Naive thymus-derived CD4-positive, alpha-beta T cell (primary cell): ENCODE results near the gene GRIA4. TPM values are rescaled to one million over a fixed set of nuclear protein-coding genes. Genes with fewer than 3 reads are reported as not detected.

ENCODE experiments used
- ATAC-seq: fragments of 150-1000 bp; cut with Tn5 transposase; 2 replicates; pipeline ENCODE4 v1.10.0; 2021; ENCODE audit warnings: mild to moderate bottlenecking, moderate library complexity
- CTCF ChIA-PET: fragments of 350-600 bp; sonication (Branson Sonifier 250); formaldehyde crosslinking; loops from one replicate; lab custom pipeline; 2021; ENCODE audit warnings: antibody characterized with exemption; lab: Charles Lee
- POLR2A ChIA-PET: fragments of 350-600 bp; sonication (Branson Sonifier 250); formaldehyde crosslinking; loops from one replicate; lab custom pipeline; 2021; ENCODE audit warnings: antibody characterized with exemption, inconsistent platforms; lab: Charles Lee
- DNase-seq, 9 donors: peaks; one replicate each; pipeline versions ENCODE4 v3.0.0 to v3.0.0-alpha.2; 2020 to 2022; ENCODE audit warnings: mixed read lengths in 1 of 9
- H3K27ac ChIP-seq: one replicate; pipeline ENCODE4 v1.7.0; 2013; ENCODE audit warnings: mild to moderate bottlenecking, low read depth, low read length, moderate library complexity
- H3K27me3 ChIP-seq, 2 donors: one replicate each; pipeline ENCODE4 v1.7.0; 2013; ENCODE audit warnings: low read length in 2 of 2, mild to moderate bottlenecking in 2 of 2, moderate library complexity in 2 of 2; ENCODE audit not compliant: control insufficient read depth in 2 of 2, insufficient read depth in 2 of 2
- H3K36me3 ChIP-seq, 3 experiments: 1 replicate in 2 of 3; 2 replicates in 1 of 3; pipeline ENCODE4 v1.7.0; 2013; ENCODE audit warnings: low read length in 3 of 3, mild to moderate bottlenecking in 3 of 3, moderate library complexity in 1 of 3; ENCODE audit not compliant: insufficient read depth in 3 of 3, control insufficient read depth in 2 of 3
- H3K4me1 ChIP-seq, 2 donors: one replicate each; pipeline ENCODE4 v1.7.0; 2013; ENCODE audit warnings: low read length in 2 of 2, mild to moderate bottlenecking in 2 of 2, moderate library complexity in 1 of 2; ENCODE audit not compliant: control insufficient read depth in 2 of 2, insufficient read depth in 2 of 2
- H3K4me3 ChIP-seq: 2 replicates; pipeline ENCODE4 v1.7.0; 2013; ENCODE audit warnings: mild to moderate bottlenecking, low read length
- H3K9me3 ChIP-seq, 3 experiments: 1 replicate in 2 of 3; 2 replicates in 1 of 3; pipeline ENCODE4 v1.7.0; 2013; ENCODE audit warnings: low read length in 3 of 3; ENCODE audit not compliant: control insufficient read depth in 2 of 3
- H3K27ac Mint-ChIP-seq, 9 donors: one replicate each; pipeline ENCODE4 v1.8.0; 2020 to 2022; ENCODE audit warnings: mixed read lengths in 9 of 9, mild to moderate bottlenecking in 8 of 9, moderate library complexity in 5 of 9, inconsistent platforms in 2 of 9
- H3K27me3 Mint-ChIP-seq, 5 donors: one replicate each; pipeline ENCODE4 v1.8.0; 2021 to 2022; ENCODE audit warnings: mixed read lengths in 5 of 5, mild to moderate bottlenecking in 1 of 5
- H3K36me3 Mint-ChIP-seq, 5 donors: one replicate each; pipeline ENCODE4 v1.8.0; 2020 to 2022; ENCODE audit warnings: mixed read lengths in 5 of 5, mild to moderate bottlenecking in 3 of 5, inconsistent platforms in 1 of 5
- H3K4me1 Mint-ChIP-seq, 7 donors: one replicate each; pipeline ENCODE4 v1.8.0; 2020 to 2022; ENCODE audit warnings: mixed read lengths in 7 of 7, mild to moderate bottlenecking in 3 of 7, inconsistent platforms in 1 of 7
- H3K4me3 Mint-ChIP-seq, 10 donors: one replicate each; pipeline ENCODE4 v1.8.0; 2020 to 2022; ENCODE audit warnings: mild to moderate bottlenecking in 10 of 10, mixed read lengths in 10 of 10, moderate library complexity in 6 of 10, inconsistent platforms in 2 of 10
- H3K9me3 Mint-ChIP-seq, 11 donors: one replicate each; pipeline ENCODE4 v1.8.0; 2020 to 2022; ENCODE audit warnings: mixed read lengths in 11 of 11, mild to moderate bottlenecking in 4 of 11, inconsistent platforms in 1 of 11, moderate library complexity in 1 of 11
- intact Hi-C, 2 donors: fragments of 100-400 bp; cut with micrococcal nuclease; formaldehyde crosslinking; loops; one replicate each; pipeline ENCODE4 v1.15.1; 2023
- polyA plus RNA-seq, 2 donors: library from polyadenylated mRNA; unstranded; fragments of 300-500 nt; fragmentation: Illumina TruSeq; gene quantifications; one replicate each; pipeline ENCODE4 v1.2.3, GENCODE V29; 2021
- total RNA-seq, 6 experiments: library from RNA in 5 of 6; stranded (reverse) in 5 of 6; gene quantifications; 1 replicate in 5 of 6; 2 replicates in 1 of 6; pipeline ENCODE4 v1.2.3 and lab custom pipeline; 2021 to 2026

Gene GRIA4
- total RNA-seq (not detected), polyA plus RNA-seq (not detected), total RNA-seq (lab: John Stamatoyannopoulos, UW) (not detected)

DNA sequence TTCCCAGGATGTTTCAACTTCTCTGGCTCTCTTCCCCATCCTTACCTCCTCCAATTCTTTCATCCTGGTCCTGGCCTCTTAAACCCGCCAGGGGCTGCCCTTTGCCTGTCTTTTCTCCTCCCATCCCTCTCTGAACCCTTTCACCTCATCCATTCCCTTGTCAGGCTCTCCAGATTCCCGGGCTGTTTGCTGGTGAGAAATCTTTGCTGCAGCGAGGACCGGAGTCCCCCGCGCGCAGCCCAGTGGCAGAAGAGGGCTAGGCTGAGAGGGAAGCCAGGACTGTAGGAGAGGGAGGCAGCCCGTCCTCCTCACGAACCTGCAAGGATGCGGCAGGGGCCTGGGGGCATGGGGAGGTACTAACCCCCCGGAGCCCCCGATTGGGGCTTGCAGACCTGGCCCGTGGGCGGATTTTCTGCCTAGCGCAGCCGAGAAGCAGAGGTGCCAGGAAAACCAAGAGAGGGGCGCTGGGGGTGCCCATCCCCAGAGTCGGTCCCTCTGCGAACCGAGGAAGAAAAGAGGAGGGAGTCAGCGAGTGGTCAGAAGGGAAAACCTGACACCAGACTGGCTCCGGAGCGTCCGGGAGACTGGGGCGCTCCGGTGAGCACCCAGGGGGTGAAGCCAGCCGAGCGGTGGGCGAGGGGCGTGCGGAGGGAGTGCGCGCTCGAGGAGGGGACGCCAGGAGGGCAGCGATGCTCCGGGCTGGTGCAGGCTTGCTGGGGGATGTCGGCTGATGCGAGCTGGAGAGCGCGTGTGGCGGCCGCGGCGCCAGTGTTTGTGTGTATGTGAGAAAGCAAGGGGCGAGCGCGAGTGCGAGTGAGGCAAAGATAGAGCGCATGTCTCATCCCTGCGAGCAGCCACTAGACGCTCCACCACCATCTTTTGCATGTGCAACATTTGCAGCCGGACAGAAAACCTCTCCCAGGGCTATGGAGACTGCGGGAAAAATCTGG is at the start of gene GRIA4:
Gene GRIA4 (plus strand): TSS at position 242 of the 950 bp plus-strand sequence. CDS start 925 bp downstream, outside the sequence.
- no peak within 1 kb of the TSS for H3K27ac Mint-ChIP-seq
- H3K4me1 ChIP-seq = no peaks in the 10 kb centered on the region
- ChIA-PET POLR2A (no interaction called here), CTCF (no interaction called here)
- H3K27me3 ChIP-seq = peaks cover 0 to 4% of the 10 kb centered on the region in 2 donors
- H3K27me3 Mint-ChIP-seq = peaks cover 46 to 60% (median 55%) of the 10 kb centered on the region in 5 donors
- ATAC-seq (peak; percentile 27), DNase-seq (no peak)
- peak within 1 kb of the TSS in 7 of 10 donors; percentile 9 to 77 (median 56) for H3K4me3 Mint-ChIP-seq
- no peak within 1 kb of the TSS for H3K27ac ChIP-seq
- H3K9me3 ChIP-seq = peaks cover 0 to 4% (median 0%) of the 10 kb centered on the region in 3 experiments
- intact Hi-C loops = no loop called here
- H3K36me3 Mint-ChIP-seq = no peaks in the 10 kb centered on the region
- H3K4me1 Mint-ChIP-seq = peaks cover 7 to 32% (median 18%) of the 10 kb centered on the region in 7 donors
- H3K36me3 ChIP-seq = no peaks in the 10 kb centered on the region
- peaks cover 0 to 5% (median 2%) of the 10 kb centered on the region in 11 donors for H3K9me3 Mint-ChIP-seq
- H3K4me3 ChIP-seq = no peak within 1 kb of the TSS

DNA sequence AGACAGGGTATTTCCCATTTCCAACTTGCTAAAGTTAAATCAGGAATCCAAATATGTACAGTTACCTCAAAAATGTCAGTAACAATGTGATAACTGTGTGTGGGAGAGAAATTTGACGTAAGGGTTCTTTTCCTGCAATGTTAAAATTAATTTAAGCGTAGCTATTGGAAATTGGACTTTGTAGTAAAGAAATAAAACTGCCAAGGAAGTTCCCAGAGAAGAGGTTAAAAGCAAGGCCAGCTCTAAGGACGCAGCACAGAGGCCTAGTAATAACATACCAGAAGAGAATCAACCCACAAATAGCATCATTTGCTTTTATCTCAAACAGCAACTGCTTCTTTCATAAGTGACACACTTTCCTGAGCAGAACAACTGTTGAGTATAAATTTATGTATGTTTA is 36.8 kb upstream of the GRIA4 start:
- Mint-ChIP-seq H3K27me3 (no peaks in the 10 kb centered on the region), H3K4me3 (no peak overlapping the region), H3K4me1 (no peaks in the 10 kb centered on the region), H3K36me3 (no peaks in the 10 kb centered on the region), H3K27ac (no peak overlapping the region), H3K9me3 (no peaks in the 10 kb centered on the region)
- DNase-seq (no peak), ATAC-seq (no peak)
- CTCF ChIA-PET = no interaction called here
- Histone ChIP-seq H3K27ac (no peak overlapping the region), H3K36me3 (no peaks in the 10 kb centered on the region), H3K4me1 (no peaks in the 10 kb centered on the region), H3K4me3 (no peak overlapping the region), H3K27me3 (no peaks in the 10 kb centered on the region), H3K9me3 (no peaks in the 10 kb centered on the region)
- POLR2A ChIA-PET = no interaction called here
- intact Hi-C loops = no loop called here

DNA sequence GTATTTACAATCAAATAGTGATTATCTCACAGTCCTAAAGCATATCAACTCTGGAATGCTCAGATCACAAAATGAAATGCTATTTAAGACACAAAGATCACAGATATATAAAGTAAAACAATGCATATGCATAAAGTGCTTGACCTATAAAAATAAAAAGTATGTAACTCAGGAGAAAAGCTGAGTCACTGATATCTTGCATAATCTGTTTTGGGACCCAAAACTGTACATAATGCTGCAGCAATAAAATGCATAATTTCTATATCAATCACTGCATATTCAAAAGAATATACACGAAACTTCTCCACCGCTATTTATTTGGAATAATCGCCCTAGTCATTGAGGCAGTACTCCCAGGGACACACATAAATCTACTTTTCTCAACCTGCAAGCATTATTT is 34.9 kb upstream of the GRIA4 start:
- Mint-ChIP-seq H3K4me3 (no peak overlapping the region), H3K36me3 (no peaks in the 10 kb centered on the region), H3K27me3 (peaks cover 0 to under 1% (median 0%) of the 10 kb centered on the region in 5 donors), H3K27ac (no peak overlapping the region), H3K9me3 (no peaks in the 10 kb centered on the region), H3K4me1 (no peaks in the 10 kb centered on the region)
- intact Hi-C loops = no loop called here
- Histone ChIP-seq H3K4me3 (no peak overlapping the region), H3K27ac (no peak overlapping the region), H3K36me3 (no peaks in the 10 kb centered on the region), H3K27me3 (no peaks in the 10 kb centered on the region), H3K9me3 (no peaks in the 10 kb centered on the region), H3K4me1 (no peaks in the 10 kb centered on the region)
- ChIA-PET CTCF (no interaction called here), POLR2A (no interaction called here)
- ATAC-seq (no peak), DNase-seq (no peak)

DNA sequence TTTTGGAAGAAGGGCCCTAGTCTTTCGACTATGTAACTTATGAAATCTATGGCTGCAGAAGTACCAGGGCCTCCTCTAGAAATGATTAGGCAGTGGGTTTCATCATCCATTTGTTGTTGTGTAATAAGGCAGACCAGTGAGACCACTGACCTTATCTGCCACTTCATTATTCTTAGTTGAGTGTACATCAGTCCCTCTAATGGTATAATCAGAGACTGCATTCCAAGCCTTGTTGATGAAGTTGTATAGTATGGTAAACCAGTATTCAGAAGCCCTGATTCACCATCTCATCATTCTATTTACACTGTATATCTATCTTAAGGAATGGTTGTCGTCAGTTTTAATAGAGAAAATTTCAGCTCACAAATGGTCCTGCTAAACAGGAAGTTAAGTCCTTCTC is 32.2 kb upstream of the GRIA4 start:
- Mint-ChIP-seq H3K4me1 (no peaks in the 10 kb centered on the region), H3K9me3 (no peaks in the 10 kb centered on the region), H3K4me3 (no peak overlapping the region), H3K36me3 (no peaks in the 10 kb centered on the region), H3K27ac (no peak overlapping the region), H3K27me3 (peaks cover 0 to 3% (median 0%) of the 10 kb centered on the region in 5 donors)
- no peaks in the 10 kb centered on the region for H3K27me3 ChIP-seq
- no peaks in the 10 kb centered on the region for H3K4me1 ChIP-seq
- no peak overlapping the region for H3K27ac ChIP-seq
- H3K4me3 ChIP-seq = no peak overlapping the region
- POLR2A ChIA-PET = no interaction called here
- DNase-seq (no peak), ATAC-seq (peak; percentile 48)
- CTCF ChIA-PET = no interaction called here
- intact Hi-C loops = no loop called here
- H3K36me3 ChIP-seq = no peaks in the 10 kb centered on the region
- H3K9me3 ChIP-seq = no peaks in the 10 kb centered on the region

DNA sequence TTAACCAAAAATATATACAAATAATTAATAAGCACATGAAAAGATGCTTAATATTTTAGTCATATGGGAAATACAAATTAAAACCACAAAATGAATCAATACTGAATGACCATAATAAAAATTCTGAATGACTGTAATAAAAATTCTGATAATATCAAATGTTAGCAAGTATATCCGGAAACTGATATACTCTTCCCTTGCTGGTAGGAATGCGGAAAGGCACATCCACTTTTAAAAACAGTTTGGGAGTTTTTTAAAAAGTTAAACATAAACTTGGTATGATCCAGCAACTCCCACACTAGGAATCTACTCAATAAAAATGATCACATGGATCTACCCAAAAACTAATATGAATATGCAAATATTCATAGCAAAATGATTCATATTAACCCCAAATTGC is 30.8 kb upstream of the GRIA4 start:
- no peak for DNase-seq
- intact Hi-C loops = no loop called here
- no peaks in the 10 kb centered on the region for H3K4me1 ChIP-seq
- no peak overlapping the region for H3K4me3 ChIP-seq
- ATAC-seq = no peak
- Mint-ChIP-seq H3K4me1 (no peaks in the 10 kb centered on the region), H3K27me3 (peaks cover 0 to 3% (median 0%) of the 10 kb centered on the region in 5 donors), H3K27ac (no peak overlapping the region), H3K9me3 (no peaks in the 10 kb centered on the region), H3K4me3 (no peak overlapping the region), H3K36me3 (no peaks in the 10 kb centered on the region)
- H3K9me3 ChIP-seq = no peaks in the 10 kb centered on the region
- ChIA-PET CTCF (no interaction called here), POLR2A (no interaction called here)
- no peak overlapping the region for H3K27ac ChIP-seq
- H3K36me3 ChIP-seq = no peaks in the 10 kb centered on the region
- no peaks in the 10 kb centered on the region for H3K27me3 ChIP-seq

DNA sequence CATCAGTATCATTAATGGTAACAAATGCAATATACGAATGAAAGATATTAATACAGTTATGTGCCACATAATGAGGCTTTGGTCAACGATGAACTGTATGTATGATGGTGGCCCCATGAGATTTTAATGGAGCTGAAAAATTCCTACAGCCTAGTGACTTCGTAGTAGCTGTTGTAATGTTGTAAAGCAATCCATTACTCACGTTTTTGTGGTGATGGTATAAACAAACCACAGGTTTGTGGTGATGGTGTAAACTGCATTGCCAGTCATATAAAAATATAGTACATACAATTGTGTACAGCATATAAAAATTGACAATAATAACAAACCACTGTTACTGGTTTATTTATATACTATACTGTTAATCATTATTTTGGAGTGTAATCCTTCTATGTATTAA is 27.4 kb upstream of the GRIA4 start:
- POLR2A ChIA-PET = no interaction called here
- Histone ChIP-seq H3K27ac (no peak overlapping the region), H3K4me1 (no peaks in the 10 kb centered on the region), H3K27me3 (no peaks in the 10 kb centered on the region), H3K9me3 (no peaks in the 10 kb centered on the region), H3K36me3 (no peaks in the 10 kb centered on the region), H3K4me3 (no peak overlapping the region)
- Mint-ChIP-seq H3K4me1 (no peaks in the 10 kb centered on the region), H3K4me3 (no peak overlapping the region), H3K27ac (no peak overlapping the region), H3K9me3 (peaks cover 0 to 10% (median 0%) of the 10 kb centered on the region in 11 donors), H3K36me3 (no peaks in the 10 kb centered on the region), H3K27me3 (peaks cover 0 to 3% (median 0%) of the 10 kb centered on the region in 5 donors)
- intact Hi-C loops = no loop called here
- ATAC-seq = no peak
- CTCF ChIA-PET = no interaction called here
- DNase-seq = no peak

DNA sequence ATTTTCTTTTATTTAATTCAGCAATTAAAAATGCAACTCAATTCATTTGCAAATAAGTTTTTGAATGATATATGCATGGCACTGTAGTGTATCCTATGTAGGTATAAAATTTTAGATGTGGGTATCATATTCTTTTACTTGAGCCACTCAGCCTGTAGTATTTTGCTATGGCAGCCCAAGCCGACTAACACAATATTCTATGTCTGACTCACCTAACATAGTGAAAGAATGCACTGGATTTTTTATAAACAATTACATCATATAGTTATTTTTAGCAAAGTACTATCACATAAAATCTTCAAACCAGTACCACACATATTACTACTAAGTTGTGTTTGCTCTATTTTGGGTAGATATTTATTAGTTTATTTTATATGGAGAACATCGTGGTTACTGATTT is 21.9 kb upstream of the GRIA4 start:
- no peak for DNase-seq
- Histone ChIP-seq H3K27ac (no peak overlapping the region), H3K27me3 (no peaks in the 10 kb centered on the region), H3K36me3 (no peaks in the 10 kb centered on the region), H3K9me3 (no peaks in the 10 kb centered on the region), H3K4me1 (no peaks in the 10 kb centered on the region), H3K4me3 (no peak overlapping the region)
- Mint-ChIP-seq H3K27ac (no peak overlapping the region), H3K4me1 (no peaks in the 10 kb centered on the region), H3K4me3 (no peak overlapping the region), H3K36me3 (no peaks in the 10 kb centered on the region), H3K27me3 (no peaks in the 10 kb centered on the region), H3K9me3 (peaks cover 0 to 10% (median 0%) of the 10 kb centered on the region in 11 donors)
- ChIA-PET CTCF (no interaction called here), POLR2A (no interaction called here)
- no peak for ATAC-seq
- intact Hi-C loops = no loop called here
